WTC11 (cell line): ENCODE results near the gene HDAC9. TPM values are rescaled to one million over a fixed set of nuclear protein-coding genes. Genes with fewer than 3 reads are reported as not detected.

Experiments used
- ATAC-seq: fragments of 200-7000 bp; cut with Tn5 transposase; 2 replicates; pipeline ENCODE4 v1.10.0; 2021; ENCODE audit warnings: mild to moderate bottlenecking, moderate library complexity
- CTCF ChIA-PET: fragments of 300-600 bp; sonication (Branson Sonifier 250); formaldehyde crosslinking; loops from one replicate; lab custom pipeline; 2021; ENCODE audit warnings: antibody characterized with exemption; lab: Charles Lee
- POLR2A ChIA-PET: fragments of 350-600 bp; sonication (Branson Sonifier 250); formaldehyde crosslinking; loops from one replicate; lab custom pipeline; 2021; ENCODE audit warnings: antibody characterized with exemption; lab: Charles Lee
- DNase-seq: peaks from one replicate; pipeline ENCODE4 v3.0.0; 2021; ENCODE audit warnings: low spot score
- H3K27ac Mint-ChIP-seq: 2 replicates; pipeline ENCODE4 v1.8.0; 2021; ENCODE audit warnings: mixed read lengths
- H3K27me3 Mint-ChIP-seq: 2 replicates; pipeline ENCODE4 v1.8.0; 2021; ENCODE audit warnings: low read depth, mild to moderate bottlenecking, moderate library complexity, mixed read lengths
- H3K36me3 Mint-ChIP-seq: 2 replicates; pipeline ENCODE4 v1.8.0; 2021; ENCODE audit warnings: mixed read lengths
- H3K4me1 Mint-ChIP-seq: 2 replicates; pipeline ENCODE4 v1.8.0; 2022; ENCODE audit warnings: mixed read lengths
- H3K4me3 Mint-ChIP-seq: 2 replicates; pipeline ENCODE4 v1.8.0; 2021; ENCODE audit warnings: mild to moderate bottlenecking, moderate library complexity, mixed read lengths
- H3K9me3 Mint-ChIP-seq: 2 replicates; pipeline ENCODE4 v1.8.0; 2021; ENCODE audit warnings: mixed read lengths
- EMX1 ChIP-seq: fragments of 250-450 bp; sonication (Bioruptor Pico); IDR thresholded peaks from 2 replicates; pipeline ENCODE4 v1.8.0; 2021; ENCODE audit warnings: mild to moderate bottlenecking
- FOXJ3 ChIP-seq: sonication (generic); formaldehyde crosslinking; IDR thresholded peaks from 2 replicates; pipeline ENCODE4 v1.9.0; 2021; ENCODE audit warnings: missing genetic modification reagents, mild to moderate bottlenecking, borderline replicate concordance
- HMGA2 ChIP-seq: fragments of 250-450 bp; sonication (Bioruptor Pico); IDR thresholded peaks from 2 replicates; pipeline ENCODE4 v1.4.0; 2021; ENCODE audit warnings: mild to moderate bottlenecking, moderate library complexity
- IRF2 ChIP-seq: sonication (generic); formaldehyde crosslinking; IDR thresholded peaks from 2 replicates; pipeline ENCODE4 v1.8.0; 2022; ENCODE audit warnings: low read depth, missing genetic modification reagents, borderline replicate concordance
- NR1H2 ChIP-seq: sonication (generic); formaldehyde crosslinking; IDR thresholded peaks from 2 replicates; pipeline ENCODE4 v1.9.0; 2021; ENCODE audit warnings: mild to moderate bottlenecking, moderate library complexity, missing genetic modification reagents
- NR3C1 ChIP-seq: sonication (generic); formaldehyde crosslinking; conservative IDR thresholded peaks from 2 replicates; pipeline ENCODE4 v1.8.1; 2023; ENCODE audit warnings: low read depth, mild to moderate bottlenecking, missing genetic modification reagents
- RORB ChIP-seq: fragments of 250-450 bp; sonication (Bioruptor Pico); IDR thresholded peaks from 2 replicates; pipeline ENCODE4 v1.9.0; 2021; ENCODE audit warnings: mild to moderate bottlenecking
- SOX15 ChIP-seq: fragments of 250-450 bp; sonication (Bioruptor Pico); IDR thresholded peaks from 2 replicates; pipeline ENCODE4 v1.9.0; 2021; ENCODE audit warnings: mild to moderate bottlenecking
- ZNF219 ChIP-seq: sonication (generic); formaldehyde crosslinking; IDR thresholded peaks from 2 replicates; pipeline ENCODE4 v1.8.0; 2023; ENCODE audit warnings: missing genetic modification reagents, mild to moderate bottlenecking, borderline replicate concordance
- ZNF423 ChIP-seq: fragments of 250-450 bp; sonication (Bioruptor Pico); IDR thresholded peaks from 2 replicates; pipeline ENCODE4 v2.1.2; 2022; ENCODE audit warnings: mild to moderate bottlenecking, moderate library complexity
- total RNA-seq: library from RNA; stranded (reverse); gene quantifications from 3 replicates; pipeline ENCODE4 v1.2.3, GENCODE V29; 2021
- TF ChIP-seq, protein P1 (sequence below): sonication (generic); formaldehyde crosslinking; IDR thresholded peaks from 2 replicates; pipeline ENCODE4 v1.8.0; 2023; ENCODE audit warnings: mild to moderate bottlenecking, missing genetic modification reagents
- TF ChIP-seq, protein P2 (sequence below): sonication (generic); formaldehyde crosslinking; IDR thresholded peaks from 2 replicates; pipeline ENCODE4 v1.8.1; 2023; ENCODE audit warnings: mild to moderate bottlenecking, missing genetic modification reagents, moderate library complexity
- TF ChIP-seq, protein P3 (sequence below): fragments of 250-450 bp; sonication (Bioruptor Pico); IDR thresholded peaks from 2 replicates; pipeline ENCODE4 v1.9.0; 2021; ENCODE audit warnings: mild to moderate bottlenecking
- TF ChIP-seq, protein P4 (sequence below): fragments of 250-450 bp; sonication (Bioruptor Pico); IDR thresholded peaks from 2 replicates; pipeline ENCODE4 v1.9.0; 2021; ENCODE audit warnings: moderate library complexity, mild to moderate bottlenecking, inconsistent platforms, borderline replicate concordance
- TF ChIP-seq, protein P5 (sequence below): fragments of 200-600 bp; IDR thresholded peaks from 2 replicates; pipeline ENCODE4 v1.8.0; 2022; ENCODE audit warnings: antibody characterized with exemption
- TF ChIP-seq, protein P6 (sequence below): sonication (generic); formaldehyde crosslinking; IDR thresholded peaks from 2 replicates; pipeline ENCODE4 v1.8.0; 2022; ENCODE audit warnings: missing genetic modification reagents
- TF ChIP-seq, protein P7 (sequence below): sonication (generic); formaldehyde crosslinking; IDR thresholded peaks from 2 replicates; pipeline ENCODE4 v1.8.1; 2023; ENCODE audit warnings: mild to moderate bottlenecking, missing genetic modification reagents, borderline replicate concordance
- TF ChIP-seq, protein P8 (sequence below): sonication (generic); formaldehyde crosslinking; IDR thresholded peaks from 2 replicates; pipeline ENCODE4 v1.8.1; 2022; ENCODE audit warnings: mild to moderate bottlenecking, missing genetic modification reagents, moderate library complexity, borderline replicate concordance

Gene HDAC9
- total RNA-seq, 1 experiment from 2014 or later: 18.8 TPM

DNA sequence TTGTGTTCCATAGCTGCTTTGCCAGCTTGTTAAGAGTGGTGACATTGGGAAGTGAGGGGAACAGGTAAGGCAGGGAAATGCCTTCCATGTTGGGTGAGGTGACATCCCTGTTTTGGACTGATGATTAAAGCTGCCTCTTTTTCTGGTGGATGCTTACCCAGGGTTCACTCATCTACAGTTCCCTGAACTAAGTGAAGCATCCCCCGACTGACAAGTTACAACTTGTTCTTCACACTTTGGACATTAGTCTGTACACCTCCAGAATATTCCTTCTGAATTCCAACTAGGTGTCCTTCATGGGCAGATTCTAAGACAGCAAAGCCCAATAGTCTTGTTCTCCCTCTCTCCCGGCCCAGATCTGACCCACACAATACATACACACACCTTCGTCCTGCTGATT, 63.4 kb downstream of the HDAC9 start:
- H3K36me3 Mint-ChIP-seq: no peaks in the 10 kb centered on the region
- H3K27me3 Mint-ChIP-seq: no peaks in the 10 kb centered on the region
- CTCF ChIA-PET: no interaction called here
- POLR2A ChIA-PET: no interaction called here
- no peak overlapping the region for H3K4me3 Mint-ChIP-seq
- H3K27ac Mint-ChIP-seq: no peak overlapping the region
- DNase-seq: no peak
- TF ChIP-seq NR3C1 (CRISPR knock-in tag) (no peak), NR1H2 (no peak), IRF2 (no peak), RORB (no peak), ZNF423 (CRISPR knock-in tag) (no peak), ZNF219 (CRISPR knock-in tag) (no peak)
- TF ChIP-seq, protein P1, sequence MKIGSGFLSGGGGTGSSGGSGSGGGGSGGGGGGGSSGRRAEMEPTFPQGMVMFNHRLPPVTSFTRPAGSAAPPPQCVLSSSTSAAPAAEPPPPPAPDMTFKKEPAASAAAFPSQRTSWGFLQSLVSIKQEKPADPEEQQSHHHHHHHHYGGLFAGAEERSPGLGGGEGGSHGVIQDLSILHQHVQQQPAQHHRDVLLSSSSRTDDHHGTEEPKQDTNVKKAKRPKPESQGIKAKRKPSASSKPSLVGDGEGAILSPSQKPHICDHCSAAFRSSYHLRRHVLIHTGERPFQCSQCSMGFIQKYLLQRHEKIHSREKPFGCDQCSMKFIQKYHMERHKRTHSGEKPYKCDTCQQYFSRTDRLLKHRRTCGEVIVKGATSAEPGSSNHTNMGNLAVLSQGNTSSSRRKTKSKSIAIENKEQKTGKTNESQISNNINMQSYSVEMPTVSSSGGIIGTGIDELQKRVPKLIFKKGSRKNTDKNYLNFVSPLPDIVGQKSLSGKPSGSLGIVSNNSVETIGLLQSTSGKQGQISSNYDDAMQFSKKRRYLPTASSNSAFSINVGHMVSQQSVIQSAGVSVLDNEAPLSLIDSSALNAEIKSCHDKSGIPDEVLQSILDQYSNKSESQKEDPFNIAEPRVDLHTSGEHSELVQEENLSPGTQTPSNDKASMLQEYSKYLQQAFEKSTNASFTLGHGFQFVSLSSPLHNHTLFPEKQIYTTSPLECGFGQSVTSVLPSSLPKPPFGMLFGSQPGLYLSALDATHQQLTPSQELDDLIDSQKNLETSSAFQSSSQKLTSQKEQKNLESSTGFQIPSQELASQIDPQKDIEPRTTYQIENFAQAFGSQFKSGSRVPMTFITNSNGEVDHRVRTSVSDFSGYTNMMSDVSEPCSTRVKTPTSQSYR (CRISPR knock-in tag): no peak
- TF ChIP-seq, protein P2, sequence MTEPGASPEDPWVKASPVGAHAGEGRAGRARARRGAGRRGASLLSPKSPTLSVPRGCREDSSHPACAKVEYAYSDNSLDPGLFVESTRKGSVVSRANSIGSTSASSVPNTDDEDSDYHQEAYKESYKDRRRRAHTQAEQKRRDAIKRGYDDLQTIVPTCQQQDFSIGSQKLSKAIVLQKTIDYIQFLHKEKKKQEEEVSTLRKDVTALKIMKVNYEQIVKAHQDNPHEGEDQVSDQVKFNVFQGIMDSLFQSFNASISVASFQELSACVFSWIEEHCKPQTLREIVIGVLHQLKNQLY (CRISPR knock-in tag): no peak
- TF ChIP-seq, protein P3, sequence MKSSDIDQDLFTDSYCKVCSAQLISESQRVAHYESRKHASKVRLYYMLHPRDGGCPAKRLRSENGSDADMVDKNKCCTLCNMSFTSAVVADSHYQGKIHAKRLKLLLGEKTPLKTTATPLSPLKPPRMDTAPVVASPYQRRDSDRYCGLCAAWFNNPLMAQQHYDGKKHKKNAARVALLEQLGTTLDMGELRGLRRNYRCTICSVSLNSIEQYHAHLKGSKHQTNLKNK (CRISPR knock-in tag): no peak
- TF ChIP-seq, protein P4, sequence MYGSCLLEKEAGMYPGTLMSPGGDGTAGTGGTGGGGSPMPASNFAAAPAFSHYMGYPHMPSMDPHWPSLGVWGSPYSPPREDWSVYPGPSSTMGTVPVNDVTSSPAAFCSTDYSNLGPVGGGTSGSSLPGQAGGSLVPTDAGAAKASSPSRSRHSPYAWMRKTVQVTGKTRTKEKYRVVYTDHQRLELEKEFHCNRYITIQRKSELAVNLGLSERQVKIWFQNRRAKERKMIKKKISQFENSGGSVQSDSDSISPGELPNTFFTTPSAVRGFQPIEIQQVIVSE (CRISPR knock-in tag): no peak
- TF ChIP-seq, protein P5, sequence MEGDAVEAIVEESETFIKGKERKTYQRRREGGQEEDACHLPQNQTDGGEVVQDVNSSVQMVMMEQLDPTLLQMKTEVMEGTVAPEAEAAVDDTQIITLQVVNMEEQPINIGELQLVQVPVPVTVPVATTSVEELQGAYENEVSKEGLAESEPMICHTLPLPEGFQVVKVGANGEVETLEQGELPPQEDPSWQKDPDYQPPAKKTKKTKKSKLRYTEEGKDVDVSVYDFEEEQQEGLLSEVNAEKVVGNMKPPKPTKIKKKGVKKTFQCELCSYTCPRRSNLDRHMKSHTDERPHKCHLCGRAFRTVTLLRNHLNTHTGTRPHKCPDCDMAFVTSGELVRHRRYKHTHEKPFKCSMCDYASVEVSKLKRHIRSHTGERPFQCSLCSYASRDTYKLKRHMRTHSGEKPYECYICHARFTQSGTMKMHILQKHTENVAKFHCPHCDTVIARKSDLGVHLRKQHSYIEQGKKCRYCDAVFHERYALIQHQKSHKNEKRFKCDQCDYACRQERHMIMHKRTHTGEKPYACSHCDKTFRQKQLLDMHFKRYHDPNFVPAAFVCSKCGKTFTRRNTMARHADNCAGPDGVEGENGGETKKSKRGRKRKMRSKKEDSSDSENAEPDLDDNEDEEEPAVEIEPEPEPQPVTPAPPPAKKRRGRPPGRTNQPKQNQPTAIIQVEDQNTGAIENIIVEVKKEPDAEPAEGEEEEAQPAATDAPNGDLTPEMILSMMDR: no peak
- TF ChIP-seq, all 79 proteins: peak for 0
- no peak for ATAC-seq
- Mint-ChIP-seq H3K4me1 (no peaks in the 10 kb centered on the region), H3K9me3 (no peaks in the 10 kb centered on the region)

DNA sequence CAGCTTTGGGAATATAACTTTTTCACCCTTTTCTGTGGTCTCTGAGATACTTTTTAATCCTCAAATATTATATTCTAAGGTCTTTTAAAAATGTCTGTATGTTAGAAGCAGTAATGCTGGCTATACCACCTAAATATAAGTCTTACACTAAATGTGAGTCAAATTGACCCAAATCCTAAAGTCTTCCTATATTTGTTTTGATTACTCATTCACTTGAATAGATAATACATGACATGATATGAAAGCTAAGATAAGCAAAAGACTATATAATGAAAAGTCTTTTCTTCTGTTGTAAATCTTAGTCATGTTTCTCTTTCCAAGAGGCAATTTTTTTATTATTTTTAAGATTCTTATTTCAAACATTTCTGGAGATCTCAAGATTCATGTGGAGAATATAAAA, 64.2 kb downstream of the HDAC9 start:
- no peak overlapping the region for H3K4me3 Mint-ChIP-seq
- no peaks in the 10 kb centered on the region for H3K27me3 Mint-ChIP-seq
- no peak for ATAC-seq
- POLR2A ChIA-PET: no interaction called here
- no peaks in the 10 kb centered on the region for H3K4me1 Mint-ChIP-seq
- H3K9me3 Mint-ChIP-seq: no peaks in the 10 kb centered on the region
- TF ChIP-seq, protein P6, sequence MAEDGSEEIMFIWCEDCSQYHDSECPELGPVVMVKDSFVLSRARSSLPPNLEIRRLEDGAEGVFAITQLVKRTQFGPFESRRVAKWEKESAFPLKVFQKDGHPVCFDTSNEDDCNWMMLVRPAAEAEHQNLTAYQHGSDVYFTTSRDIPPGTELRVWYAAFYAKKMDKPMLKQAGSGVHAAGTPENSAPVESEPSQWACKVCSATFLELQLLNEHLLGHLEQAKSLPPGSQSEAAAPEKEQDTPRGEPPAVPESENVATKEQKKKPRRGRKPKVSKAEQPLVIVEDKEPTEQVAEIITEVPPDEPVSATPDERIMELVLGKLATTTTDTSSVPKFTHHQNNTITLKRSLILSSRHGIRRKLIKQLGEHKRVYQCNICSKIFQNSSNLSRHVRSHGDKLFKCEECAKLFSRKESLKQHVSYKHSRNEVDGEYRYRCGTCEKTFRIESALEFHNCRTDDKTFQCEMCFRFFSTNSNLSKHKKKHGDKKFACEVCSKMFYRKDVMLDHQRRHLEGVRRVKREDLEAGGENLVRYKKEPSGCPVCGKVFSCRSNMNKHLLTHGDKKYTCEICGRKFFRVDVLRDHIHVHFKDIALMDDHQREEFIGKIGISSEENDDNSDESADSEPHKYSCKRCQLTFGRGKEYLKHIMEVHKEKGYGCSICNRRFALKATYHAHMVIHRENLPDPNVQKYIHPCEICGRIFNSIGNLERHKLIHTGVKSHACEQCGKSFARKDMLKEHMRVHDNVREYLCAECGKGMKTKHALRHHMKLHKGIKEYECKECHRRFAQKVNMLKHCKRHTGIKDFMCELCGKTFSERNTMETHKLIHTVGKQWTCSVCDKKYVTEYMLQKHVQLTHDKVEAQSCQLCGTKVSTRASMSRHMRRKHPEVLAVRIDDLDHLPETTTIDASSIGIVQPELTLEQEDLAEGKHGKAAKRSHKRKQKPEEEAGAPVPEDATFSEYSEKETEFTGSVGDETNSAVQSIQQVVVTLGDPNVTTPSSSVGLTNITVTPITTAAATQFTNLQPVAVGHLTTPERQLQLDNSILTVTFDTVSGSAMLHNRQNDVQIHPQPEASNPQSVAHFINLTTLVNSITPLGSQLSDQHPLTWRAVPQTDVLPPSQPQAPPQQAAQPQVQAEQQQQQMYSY (CRISPR knock-in tag): no peak
- TF ChIP-seq, protein P7, sequence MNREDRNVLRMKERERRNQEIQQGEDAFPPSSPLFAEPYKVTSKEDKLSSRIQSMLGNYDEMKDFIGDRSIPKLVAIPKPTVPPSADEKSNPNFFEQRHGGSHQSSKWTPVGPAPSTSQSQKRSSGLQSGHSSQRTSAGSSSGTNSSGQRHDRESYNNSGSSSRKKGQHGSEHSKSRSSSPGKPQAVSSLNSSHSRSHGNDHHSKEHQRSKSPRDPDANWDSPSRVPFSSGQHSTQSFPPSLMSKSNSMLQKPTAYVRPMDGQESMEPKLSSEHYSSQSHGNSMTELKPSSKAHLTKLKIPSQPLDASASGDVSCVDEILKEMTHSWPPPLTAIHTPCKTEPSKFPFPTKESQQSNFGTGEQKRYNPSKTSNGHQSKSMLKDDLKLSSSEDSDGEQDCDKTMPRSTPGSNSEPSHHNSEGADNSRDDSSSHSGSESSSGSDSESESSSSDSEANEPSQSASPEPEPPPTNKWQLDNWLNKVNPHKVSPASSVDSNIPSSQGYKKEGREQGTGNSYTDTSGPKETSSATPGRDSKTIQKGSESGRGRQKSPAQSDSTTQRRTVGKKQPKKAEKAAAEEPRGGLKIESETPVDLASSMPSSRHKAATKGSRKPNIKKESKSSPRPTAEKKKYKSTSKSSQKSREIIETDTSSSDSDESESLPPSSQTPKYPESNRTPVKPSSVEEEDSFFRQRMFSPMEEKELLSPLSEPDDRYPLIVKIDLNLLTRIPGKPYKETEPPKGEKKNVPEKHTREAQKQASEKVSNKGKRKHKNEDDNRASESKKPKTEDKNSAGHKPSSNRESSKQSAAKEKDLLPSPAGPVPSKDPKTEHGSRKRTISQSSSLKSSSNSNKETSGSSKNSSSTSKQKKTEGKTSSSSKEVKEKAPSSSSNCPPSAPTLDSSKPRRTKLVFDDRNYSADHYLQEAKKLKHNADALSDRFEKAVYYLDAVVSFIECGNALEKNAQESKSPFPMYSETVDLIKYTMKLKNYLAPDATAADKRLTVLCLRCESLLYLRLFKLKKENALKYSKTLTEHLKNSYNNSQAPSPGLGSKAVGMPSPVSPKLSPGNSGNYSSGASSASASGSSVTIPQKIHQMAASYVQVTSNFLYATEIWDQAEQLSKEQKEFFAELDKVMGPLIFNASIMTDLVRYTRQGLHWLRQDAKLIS (CRISPR knock-in tag): no peak
- TF ChIP-seq, protein P4 (CRISPR knock-in tag): no peak
- TF ChIP-seq HMGA2: no peak
- TF ChIP-seq SOX15 (CRISPR knock-in tag): no peak
- TF ChIP-seq, protein P8, sequence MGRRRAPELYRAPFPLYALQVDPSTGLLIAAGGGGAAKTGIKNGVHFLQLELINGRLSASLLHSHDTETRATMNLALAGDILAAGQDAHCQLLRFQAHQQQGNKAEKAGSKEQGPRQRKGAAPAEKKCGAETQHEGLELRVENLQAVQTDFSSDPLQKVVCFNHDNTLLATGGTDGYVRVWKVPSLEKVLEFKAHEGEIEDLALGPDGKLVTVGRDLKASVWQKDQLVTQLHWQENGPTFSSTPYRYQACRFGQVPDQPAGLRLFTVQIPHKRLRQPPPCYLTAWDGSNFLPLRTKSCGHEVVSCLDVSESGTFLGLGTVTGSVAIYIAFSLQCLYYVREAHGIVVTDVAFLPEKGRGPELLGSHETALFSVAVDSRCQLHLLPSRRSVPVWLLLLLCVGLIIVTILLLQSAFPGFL (CRISPR knock-in tag): no peak
- TF ChIP-seq EMX1 (CRISPR knock-in tag): no peak
- TF ChIP-seq FOXJ3 (CRISPR knock-in tag): no peak
- CTCF ChIA-PET: interaction anchor here (0.5 kb wide), 1 partner anchor 1189 kb away, joined by 4 read pairs; no protein-coding TSS in a partner anchor
- H3K36me3 Mint-ChIP-seq: no peaks in the 10 kb centered on the region
- no peak overlapping the region for H3K27ac Mint-ChIP-seq
- DNase-seq: no peak
